ENCODE measurements around the gene FKBP2. TPM values are rescaled to one million over a fixed set of nuclear protein-coding genes. Genes with fewer than 3 reads are reported as not detected.

Gene FKBP2
- total and polyA plus RNA-seq, 2 of the 13 experiments (the other 11 are each of a cell fraction or from before 2014, with no cell fraction given): 30.1 to 53.3 TPM

- TF ChIP-seq NR2F1 (CRISPR knock-in tag; IDR thresholded peaks at IDR 0.05) (no peak), U2AF1 (optimal IDR thresholded peaks at IDR 0.05; ENCODE audit: low read depth, low read length) (no peak), ATM (IDR thresholded peaks at IDR 0.05; ENCODE audit: borderline replicate concordance) (no peak), NFIB (CRISPR knock-in tag; IDR thresholded peaks at IDR 0.05; ENCODE audit: borderline replicate concordance) (no peak), POLR2A (IDR thresholded peaks at IDR 0.05; ENCODE audit: insufficient read depth in 1 of 2, low read depth in 2 of 2, low read length in 2 of 2) (no peak), ZBTB21 (CRISPR knock-in tag; IDR thresholded peaks at IDR 0.05) (no peak), SIX1 (CRISPR knock-in tag; IDR thresholded peaks at IDR 0.05; ENCODE audit: borderline replicate concordance) (no peak)
Observed at GRCh38 chr11:64265176-64266160, 24.6 kb downstream of the FKBP2 start (continued).

GRCh38 chr11:64266339-64266738 lies 25.4 kb downstream of the FKBP2 start:
- Histone ChIP-seq H4K20me1 (ENCODE audit: insufficient read depth, low read length) (no peaks in the 10 kb centered on the region), H3K4me3 (replicated peaks in 1 of 3; ENCODE audit: insufficient read depth in 1 of 3, low read depth in 2 of 3, low read length in 3 of 3) (no peak overlapping the region), H3K9ac (ENCODE audit: insufficient read depth, low read depth, low read length) (no peak overlapping the region), H3K27me3 (ENCODE audit: control insufficient read depth in 1 of 2, insufficient read depth in 2 of 2, low read length in 2 of 2) (no peaks in the 10 kb centered on the region), H3K4me1 (ENCODE audit: insufficient read depth, low read length) (peaks cover 15% of the 10 kb centered on the region), H3K79me2 (ENCODE audit: insufficient read depth, low read length) (peaks cover 4% of the 10 kb centered on the region), H3K27ac (ENCODE audit: extremely low read length, insufficient read depth, low read length) (no peak overlapping the region), H3K36me3 (replicated peaks in 1 of 2; ENCODE audit: control insufficient read depth in 1 of 2, insufficient read depth in 2 of 2, low read length in 2 of 2) (peaks cover 1 to 15% of the 10 kb centered on the region in 2 experiments; a peak in 4 of 5 replicates), H3K4me2 (ENCODE audit: low read depth, low read length) (no peak overlapping the region), H3K9me3 (ENCODE audit: low read length) (no peaks in the 10 kb centered on the region), H2AFZ (ENCODE audit: low read length) (no peak overlapping the region)
- intact Hi-C loops (cut with micrococcal nuclease; ENCODE audit: unreplicated experiment): no loop called here
- no peak for FAIRE-seq
- ATAC-seq: no peak
- in situ Hi-C loops (cut with HindIII; ENCODE audit: extremely low pct_ligation_motif_present, low pct_unique_long_range_greater_than_20kb): no loop called here
- POLR2A ChIA-PET: no interaction called here
- DNase-seq (ENCODE audit: low spot score): no peak
- TF ChIP-seq ZNF101 (CRISPR knock-in tag; IDR thresholded peaks at IDR 0.05; ENCODE audit: borderline replicate concordance, low read depth): no peak
- no peak for TF ChIP-seq FUBP1 (CRISPR knock-in tag; IDR thresholded peaks at IDR 0.05; ENCODE audit: borderline replicate concordance)
- TF ChIP-seq PAWR (CRISPR knock-in tag; IDR thresholded peaks at IDR 0.05; ENCODE audit: borderline replicate concordance): no peak
- no peak for TF ChIP-seq ZNF644 (CRISPR knock-in tag; IDR thresholded peaks at IDR 0.05; ENCODE audit: low read depth)
- TF ChIP-seq ZNF879 (CRISPR knock-in tag; IDR thresholded peaks at IDR 0.05): no peak
- TF ChIP-seq ZBTB7A (CRISPR knock-in tag; IDR thresholded peaks at IDR 0.05): no peak
- TF ChIP-seq HCFC1 (IDR thresholded peaks at IDR 0.05; ENCODE audit: low read depth, low read length): no peak
- no peak for TF ChIP-seq ZNF567 (CRISPR knock-in tag; IDR thresholded peaks at IDR 0.05; ENCODE audit: borderline replicate concordance)
- TF ChIP-seq ZNF432 (CRISPR knock-in tag; IDR thresholded peaks at IDR 0.05; ENCODE audit: borderline replicate concordance): no peak
- TF ChIP-seq MYC (CRISPR knock-in tag; IDR thresholded peaks at IDR 0.05; ENCODE audit: borderline replicate concordance): no peak
- TF ChIP-seq MIER3 (CRISPR knock-in tag; IDR thresholded peaks at IDR 0.05; ENCODE audit: borderline replicate concordance): no peak
- BruUV-seq (replicated peaks): no TSS peak
- WGBS (ENCODE audit: low lambda C conversion rate): 90% methylated on average over 2 of the region's 15 CpGs
- CTCF ChIA-PET (ENCODE audit: low intra/inter-chr PET ratio, low total read pairs): no interaction called here

All from HepG2 (cell line).